ENCODE data around the gene FBXO5. TPM values are rescaled to one million over a fixed set of nuclear protein-coding genes. Genes with fewer than 3 reads are reported as not detected.

FBXO5 gene
- total RNA-seq, 1 donor from 2014 or later, result 111 TPM

DNA sequence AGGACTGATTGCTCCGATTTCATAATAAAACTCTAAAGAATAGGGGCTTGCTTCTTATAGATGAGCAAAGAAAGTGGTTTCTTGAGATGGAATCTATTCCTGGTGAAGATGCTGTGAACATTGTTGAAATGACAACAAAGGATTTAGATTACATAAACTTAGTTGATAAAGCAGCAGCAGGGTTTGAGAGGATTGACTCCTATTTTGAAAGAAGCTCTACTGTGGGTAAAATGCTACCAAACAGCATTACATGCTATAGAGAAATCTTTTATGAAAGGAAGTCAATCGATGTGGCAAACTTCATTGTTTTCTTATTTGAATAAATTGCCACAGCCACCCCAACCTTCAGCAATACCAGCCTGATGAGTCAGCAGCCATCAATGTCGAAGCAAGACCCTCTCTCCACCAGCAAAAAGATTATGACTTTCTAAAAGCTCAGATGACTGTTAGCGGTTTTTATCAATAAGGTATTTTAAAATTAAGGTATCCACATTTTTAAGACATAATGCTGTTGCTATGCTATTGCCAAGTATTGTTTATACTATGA is 32.3 kb upstream of the FBXO5 start:
- Mint-ChIP-seq H3K4me3 (no peak overlapping the region), H3K9me3 (no peaks in the 10 kb centered on the region)

DNA sequence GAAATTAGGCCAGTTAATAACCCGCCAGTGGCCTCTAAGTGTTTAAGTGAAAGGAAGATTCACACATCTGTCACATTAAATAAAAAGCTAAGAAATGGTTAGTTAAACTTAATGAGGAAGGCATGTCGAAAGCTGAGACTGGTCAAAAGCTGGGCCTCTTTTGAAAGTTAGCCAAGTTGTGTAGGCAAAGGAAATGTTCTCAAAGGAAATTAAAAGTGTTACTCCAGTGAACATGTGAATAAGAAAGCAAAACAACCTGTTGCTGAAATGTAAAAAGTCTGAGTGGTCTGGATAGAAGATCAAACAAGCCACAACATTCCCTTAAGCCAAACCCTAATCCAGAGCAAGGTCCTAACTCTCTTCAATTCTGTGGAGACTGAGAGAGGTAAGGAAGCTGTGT is 30.6 kb upstream of the FBXO5 start:
- TF ChIP-seq EZH2 (IDR thresholded peaks at IDR 0.05), result no peak
- TF ChIP-seq, protein P1, sequence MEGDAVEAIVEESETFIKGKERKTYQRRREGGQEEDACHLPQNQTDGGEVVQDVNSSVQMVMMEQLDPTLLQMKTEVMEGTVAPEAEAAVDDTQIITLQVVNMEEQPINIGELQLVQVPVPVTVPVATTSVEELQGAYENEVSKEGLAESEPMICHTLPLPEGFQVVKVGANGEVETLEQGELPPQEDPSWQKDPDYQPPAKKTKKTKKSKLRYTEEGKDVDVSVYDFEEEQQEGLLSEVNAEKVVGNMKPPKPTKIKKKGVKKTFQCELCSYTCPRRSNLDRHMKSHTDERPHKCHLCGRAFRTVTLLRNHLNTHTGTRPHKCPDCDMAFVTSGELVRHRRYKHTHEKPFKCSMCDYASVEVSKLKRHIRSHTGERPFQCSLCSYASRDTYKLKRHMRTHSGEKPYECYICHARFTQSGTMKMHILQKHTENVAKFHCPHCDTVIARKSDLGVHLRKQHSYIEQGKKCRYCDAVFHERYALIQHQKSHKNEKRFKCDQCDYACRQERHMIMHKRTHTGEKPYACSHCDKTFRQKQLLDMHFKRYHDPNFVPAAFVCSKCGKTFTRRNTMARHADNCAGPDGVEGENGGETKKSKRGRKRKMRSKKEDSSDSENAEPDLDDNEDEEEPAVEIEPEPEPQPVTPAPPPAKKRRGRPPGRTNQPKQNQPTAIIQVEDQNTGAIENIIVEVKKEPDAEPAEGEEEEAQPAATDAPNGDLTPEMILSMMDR (IDR thresholded peaks at IDR 0.05), result no peak
- TF ChIP-seq EZH2phosphoT487 (IDR thresholded peaks at IDR 0.05), result no peak
- Histone ChIP-seq H3K4me2 (no peak overlapping the region), H3K4me1 (no peaks in the 10 kb centered on the region), H3K79me2 (ENCODE audit: low read depth) (no peaks in the 10 kb centered on the region), H2AFZ (replicated peaks) (no peak overlapping the region), H3K9ac (no peak overlapping the region), H3K27me3 (no peaks in the 10 kb centered on the region), H3K27ac (no peak overlapping the region), H3K36me3 (no peaks in the 10 kb centered on the region), H4K20me1 (ENCODE audit: low read depth) (no peaks in the 10 kb centered on the region), H3F3A (ENCODE audit: low read depth) (no peaks in the 10 kb centered on the region), H3K9me3 (ENCODE audit: low read depth) (no peaks in the 10 kb centered on the region), H3K4me3 (no peak overlapping the region)
- H3K9me3 Mint-ChIP-seq, result no peaks in the 10 kb centered on the region
- DNase-seq (ENCODE audit: low spot score), result no peak
- no peaks in the 10 kb centered on the region for H3K4me1 Mint-ChIP-seq
- no peak overlapping the region for H3K4me3 Mint-ChIP-seq
- no peak overlapping the region for H3K27ac Mint-ChIP-seq
- peaks cover 2% of the 10 kb centered on the region for H3K36me3 Mint-ChIP-seq
- H3K27me3 Mint-ChIP-seq (ENCODE audit: insufficient read depth, low read depth), result no peaks in the 10 kb centered on the region

More for the DNA sequence above, 32.3 kb upstream of the FBXO5 start:
- TF ChIP-seq EZH2 (IDR thresholded peaks at IDR 0.05) (no peak), EZH2phosphoT487 (IDR thresholded peaks at IDR 0.05) (no peak)
- TF ChIP-seq, protein P1 (IDR thresholded peaks at IDR 0.05), result no peak
- Histone ChIP-seq H3K9ac (no peak overlapping the region), H3K4me1 (no peaks in the 10 kb centered on the region), H3K36me3 (no peaks in the 10 kb centered on the region), H3K9me3 (ENCODE audit: low read depth) (no peaks in the 10 kb centered on the region), H2AFZ (replicated peaks) (no peak overlapping the region), H3K4me2 (no peak overlapping the region), H3K79me2 (ENCODE audit: low read depth) (no peaks in the 10 kb centered on the region), H3K27me3 (no peaks in the 10 kb centered on the region), H3K27ac (no peak overlapping the region), H3F3A (ENCODE audit: low read depth) (no peaks in the 10 kb centered on the region), H4K20me1 (ENCODE audit: low read depth) (no peaks in the 10 kb centered on the region), H3K4me3 (no peak overlapping the region)
- Mint-ChIP-seq H3K27ac (no peak overlapping the region), H3K27me3 (ENCODE audit: insufficient read depth, low read depth) (no peaks in the 10 kb centered on the region), H3K36me3 (peaks cover 2% of the 10 kb centered on the region), H3K4me1 (no peaks in the 10 kb centered on the region)
- DNase-seq (ENCODE audit: low spot score), result no peak

DNA sequence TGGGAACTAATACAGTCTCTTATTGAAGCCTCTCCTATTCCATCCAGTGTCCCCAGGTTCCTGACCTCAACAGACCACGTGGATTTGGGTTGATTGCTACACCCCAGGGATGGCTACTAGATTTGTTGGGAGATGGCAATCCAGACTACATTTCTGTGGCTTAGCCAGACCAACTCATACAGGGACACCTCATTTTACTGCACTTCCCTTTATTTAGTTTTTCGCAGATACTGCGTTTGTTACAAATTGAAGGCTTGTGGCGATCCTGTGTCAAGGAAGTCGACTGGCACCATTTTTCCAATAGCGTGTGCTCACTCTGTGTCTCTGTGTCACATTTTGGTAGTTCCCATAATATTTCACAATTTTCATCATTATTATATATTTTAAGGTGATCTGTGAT is 30.0 kb upstream of the FBXO5 start:
- TF ChIP-seq EZH2 (IDR thresholded peaks at IDR 0.05) (no peak), EZH2phosphoT487 (IDR thresholded peaks at IDR 0.05) (no peak)
- TF ChIP-seq, protein P1 (IDR thresholded peaks at IDR 0.05), result no peak
- Histone ChIP-seq H4K20me1 (ENCODE audit: low read depth) (no peaks in the 10 kb centered on the region), H2AFZ (replicated peaks) (no peak overlapping the region), H3K9me3 (ENCODE audit: low read depth) (no peaks in the 10 kb centered on the region), H3K4me3 (no peak overlapping the region), H3K27ac (no peak overlapping the region), H3K36me3 (no peaks in the 10 kb centered on the region), H3K4me2 (no peak overlapping the region), H3K79me2 (ENCODE audit: low read depth) (no peaks in the 10 kb centered on the region), H3K27me3 (no peaks in the 10 kb centered on the region), H3K4me1 (no peaks in the 10 kb centered on the region), H3K9ac (no peak overlapping the region), H3F3A (ENCODE audit: low read depth) (no peaks in the 10 kb centered on the region)
- Mint-ChIP-seq H3K27ac (no peak overlapping the region), H3K36me3 (peaks cover 2% of the 10 kb centered on the region), H3K4me1 (no peaks in the 10 kb centered on the region), H3K4me3 (no peak overlapping the region), H3K27me3 (ENCODE audit: insufficient read depth, low read depth) (no peaks in the 10 kb centered on the region), H3K9me3 (no peaks in the 10 kb centered on the region)
- DNase-seq (ENCODE audit: low spot score), result no peak
